GM23338 (cell line): ENCODE measurements around the gene ZNF660. TPM values are rescaled to one million over a fixed set of nuclear protein-coding genes. Genes with fewer than 3 reads are reported as not detected.

Source experiments
- ATAC-seq: fragments of 200-7000 bp; cut with Tn5 transposase; 3 replicates; pipeline ENCODE4 v1.9.1; 2020
- DNase-seq: peaks from one replicate; pipeline ENCODE4 v3.0.0-alpha.2; 2015; ENCODE audit warnings: low spot score
- H2AFZ ChIP-seq: fragments of 200-600 bp; sonication (generic); 2 replicates; pipeline ENCODE4 v1.8.0; 2016; ENCODE audit warnings: antibody characterized with exemption, mild to moderate bottlenecking, moderate library complexity
- H3F3A ChIP-seq: fragments of 200-600 bp; sonication (generic); replicated peaks from 2 replicates; pipeline ENCODE4 v1.8.0; 2017; ENCODE audit warnings: antibody characterized with exemption, mixed run types, low read depth
- H3K27ac ChIP-seq: fragments of 200-600 bp; sonication (generic); 2 replicates; pipeline ENCODE4 v1.6.1; 2016; ENCODE audit warnings: low read depth
- H3K27me3 ChIP-seq: fragments of 200-600 bp; sonication (generic); 2 replicates; pipeline ENCODE4 v1.8.0; 2016; ENCODE audit warnings: mild to moderate bottlenecking, mixed run types, moderate library complexity; ENCODE audit not compliant: insufficient read depth
- H3K36me3 ChIP-seq: fragments of 200-600 bp; sonication (generic); 2 replicates; pipeline ENCODE4 v1.8.0; 2016; ENCODE audit warnings: mild to moderate bottlenecking; ENCODE audit not compliant: insufficient read depth
- H3K4me1 ChIP-seq: fragments of 200-600 bp; sonication (generic); 2 replicates; pipeline ENCODE4 v1.8.0; 2016; ENCODE audit warnings: mild to moderate bottlenecking, moderate library complexity; ENCODE audit not compliant: insufficient read depth
- H3K4me2 ChIP-seq: fragments of 200-600 bp; sonication (generic); 2 replicates; pipeline ENCODE4 v1.7.1; 2017; ENCODE audit warnings: mixed run types
- H3K4me3 ChIP-seq: fragments of 200-600 bp; sonication (generic); 2 replicates; pipeline ENCODE4 v1.6.1; 2016; ENCODE audit warnings: mixed run types
- H3K79me2 ChIP-seq: fragments of 200-600 bp; sonication (generic); replicated peaks from 2 replicates; pipeline ENCODE4 v1.8.0; 2017; ENCODE audit warnings: mild to moderate bottlenecking; ENCODE audit not compliant: insufficient read depth
- H3K9me2 ChIP-seq: fragments of 200-600 bp; sonication (generic); 2 replicates; pipeline ENCODE4 v1.8.0; 2017; ENCODE audit not compliant: insufficient read depth
- H4K20me1 ChIP-seq: fragments of 200-600 bp; sonication (generic); replicated peaks from 2 replicates; pipeline ENCODE4 v1.8.0; 2017; ENCODE audit warnings: mild to moderate bottlenecking; ENCODE audit not compliant: insufficient read depth
- H3K27ac Mint-ChIP-seq: 2 replicates; pipeline ENCODE4 v1.8.0; 2020; ENCODE audit warnings: inconsistent platforms, mild to moderate bottlenecking, moderate library complexity, mixed read lengths
- H3K27me3 Mint-ChIP-seq: 3 replicates; pipeline ENCODE4 v1.8.0; 2022; ENCODE audit warnings: low read depth, mild to moderate bottlenecking, moderate library complexity, mixed read lengths, inconsistent platforms; ENCODE audit not compliant: insufficient read depth, poor library complexity
- H3K36me3 Mint-ChIP-seq: 3 replicates; pipeline ENCODE4 v1.8.0; 2021; ENCODE audit warnings: low read depth, mild to moderate bottlenecking, inconsistent platforms, moderate library complexity, mixed read lengths
- H3K4me1 Mint-ChIP-seq: 3 replicates; pipeline ENCODE4 v1.8.0; 2020; ENCODE audit warnings: mild to moderate bottlenecking, inconsistent platforms, mixed read lengths
- H3K4me3 Mint-ChIP-seq: 3 replicates; pipeline ENCODE4 v1.8.0; 2021; ENCODE audit warnings: moderate library complexity, mild to moderate bottlenecking, inconsistent platforms, mixed read lengths
- H3K9me3 Mint-ChIP-seq: 3 replicates; pipeline ENCODE4 v1.8.0; 2020; ENCODE audit warnings: moderate library complexity, mild to moderate bottlenecking, inconsistent platforms, mixed read lengths
- EZH2phosphoT487 ChIP-seq: fragments of 200-600 bp; sonication (generic); IDR thresholded peaks from one replicate; pipeline ENCODE4 v1.8.1; 2018; ENCODE audit warnings: antibody characterized with exemption; ENCODE audit not compliant: unreplicated experiment
- NANOG ChIP-seq: IDR thresholded peaks from 2 replicates; pipeline ENCODE4 v1.6.1; 2016; ENCODE audit warnings: antibody characterized with exemption, borderline replicate concordance
- ZNF114 ChIP-seq: fragments of 250-450 bp; sonication (Bioruptor Pico); IDR thresholded peaks from 2 replicates; pipeline ENCODE4 v1.5.0; 2020; ENCODE audit warnings: mild to moderate bottlenecking, moderate library complexity
- polyA plus RNA-seq: library from polyadenylated mRNA; unstranded; fragments of >200 nt; fragmentation: Nextera tagmentation; extraction: Ambion mirVana; gene quantifications from 2 replicates; pipeline ENCODE4 v1.2.1, GENCODE V29; 2016
- total RNA-seq: library from RNA; depleted of rRNA; stranded (reverse); fragments of >200 nt; shearing (Covaris generic); gene quantifications from 2 replicates; pipeline ENCODE4 v1.2.3, GENCODE V29; 2014
- TF ChIP-seq, protein P1 (sequence below): fragments of 250-450 bp; sonication (Bioruptor Pico); IDR thresholded peaks from 2 replicates; pipeline ENCODE4 v1.5.0; 2020; ENCODE audit warnings: mild to moderate bottlenecking, moderate library complexity
- TF ChIP-seq, protein P2 (sequence below): IDR thresholded peaks from one replicate; pipeline ENCODE4 v1.6.1; 2018; ENCODE audit warnings: antibody characterized with exemption; ENCODE audit not compliant: unreplicated experiment
- TF ChIP-seq, protein P3 (sequence below), 2 experiments: fragments of 200-600 bp in 1 of 2; sonication (generic) in 1 of 2; conservative IDR thresholded peaks; 2 replicates each; pipeline versions ENCODE4 v1.5.1 to v1.6.1; 2016 to 2017; ENCODE audit warnings: antibody characterized with exemption in 2 of 2, low read depth in 2 of 2, mild to moderate bottlenecking in 2 of 2, moderate library complexity in 1 of 2

Gene ZNF660
- total and polyA plus RNA-seq, 2 experiments from 2014 or later: 5.4 to 10.1 TPM

DNA sequence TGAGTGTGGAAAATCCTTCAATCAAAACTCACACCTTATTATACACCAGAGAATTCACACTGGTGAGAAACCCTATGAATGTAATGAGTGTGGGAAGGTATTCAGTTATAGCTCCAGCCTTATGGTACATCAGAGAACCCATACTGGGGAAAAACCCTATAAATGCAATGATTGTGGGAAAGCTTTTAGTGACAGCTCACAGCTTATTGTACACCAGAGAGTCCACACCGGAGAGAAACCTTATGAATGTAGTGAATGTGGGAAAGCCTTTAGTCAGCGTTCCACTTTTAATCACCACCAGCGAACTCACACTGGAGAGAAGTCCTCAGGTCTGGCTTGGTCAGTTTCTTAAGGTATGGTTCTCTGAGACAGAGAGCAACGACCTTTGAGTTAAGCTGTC is 13.7 kb upstream of the ZNF660 start (continued):
- TF ChIP-seq, protein P1, sequence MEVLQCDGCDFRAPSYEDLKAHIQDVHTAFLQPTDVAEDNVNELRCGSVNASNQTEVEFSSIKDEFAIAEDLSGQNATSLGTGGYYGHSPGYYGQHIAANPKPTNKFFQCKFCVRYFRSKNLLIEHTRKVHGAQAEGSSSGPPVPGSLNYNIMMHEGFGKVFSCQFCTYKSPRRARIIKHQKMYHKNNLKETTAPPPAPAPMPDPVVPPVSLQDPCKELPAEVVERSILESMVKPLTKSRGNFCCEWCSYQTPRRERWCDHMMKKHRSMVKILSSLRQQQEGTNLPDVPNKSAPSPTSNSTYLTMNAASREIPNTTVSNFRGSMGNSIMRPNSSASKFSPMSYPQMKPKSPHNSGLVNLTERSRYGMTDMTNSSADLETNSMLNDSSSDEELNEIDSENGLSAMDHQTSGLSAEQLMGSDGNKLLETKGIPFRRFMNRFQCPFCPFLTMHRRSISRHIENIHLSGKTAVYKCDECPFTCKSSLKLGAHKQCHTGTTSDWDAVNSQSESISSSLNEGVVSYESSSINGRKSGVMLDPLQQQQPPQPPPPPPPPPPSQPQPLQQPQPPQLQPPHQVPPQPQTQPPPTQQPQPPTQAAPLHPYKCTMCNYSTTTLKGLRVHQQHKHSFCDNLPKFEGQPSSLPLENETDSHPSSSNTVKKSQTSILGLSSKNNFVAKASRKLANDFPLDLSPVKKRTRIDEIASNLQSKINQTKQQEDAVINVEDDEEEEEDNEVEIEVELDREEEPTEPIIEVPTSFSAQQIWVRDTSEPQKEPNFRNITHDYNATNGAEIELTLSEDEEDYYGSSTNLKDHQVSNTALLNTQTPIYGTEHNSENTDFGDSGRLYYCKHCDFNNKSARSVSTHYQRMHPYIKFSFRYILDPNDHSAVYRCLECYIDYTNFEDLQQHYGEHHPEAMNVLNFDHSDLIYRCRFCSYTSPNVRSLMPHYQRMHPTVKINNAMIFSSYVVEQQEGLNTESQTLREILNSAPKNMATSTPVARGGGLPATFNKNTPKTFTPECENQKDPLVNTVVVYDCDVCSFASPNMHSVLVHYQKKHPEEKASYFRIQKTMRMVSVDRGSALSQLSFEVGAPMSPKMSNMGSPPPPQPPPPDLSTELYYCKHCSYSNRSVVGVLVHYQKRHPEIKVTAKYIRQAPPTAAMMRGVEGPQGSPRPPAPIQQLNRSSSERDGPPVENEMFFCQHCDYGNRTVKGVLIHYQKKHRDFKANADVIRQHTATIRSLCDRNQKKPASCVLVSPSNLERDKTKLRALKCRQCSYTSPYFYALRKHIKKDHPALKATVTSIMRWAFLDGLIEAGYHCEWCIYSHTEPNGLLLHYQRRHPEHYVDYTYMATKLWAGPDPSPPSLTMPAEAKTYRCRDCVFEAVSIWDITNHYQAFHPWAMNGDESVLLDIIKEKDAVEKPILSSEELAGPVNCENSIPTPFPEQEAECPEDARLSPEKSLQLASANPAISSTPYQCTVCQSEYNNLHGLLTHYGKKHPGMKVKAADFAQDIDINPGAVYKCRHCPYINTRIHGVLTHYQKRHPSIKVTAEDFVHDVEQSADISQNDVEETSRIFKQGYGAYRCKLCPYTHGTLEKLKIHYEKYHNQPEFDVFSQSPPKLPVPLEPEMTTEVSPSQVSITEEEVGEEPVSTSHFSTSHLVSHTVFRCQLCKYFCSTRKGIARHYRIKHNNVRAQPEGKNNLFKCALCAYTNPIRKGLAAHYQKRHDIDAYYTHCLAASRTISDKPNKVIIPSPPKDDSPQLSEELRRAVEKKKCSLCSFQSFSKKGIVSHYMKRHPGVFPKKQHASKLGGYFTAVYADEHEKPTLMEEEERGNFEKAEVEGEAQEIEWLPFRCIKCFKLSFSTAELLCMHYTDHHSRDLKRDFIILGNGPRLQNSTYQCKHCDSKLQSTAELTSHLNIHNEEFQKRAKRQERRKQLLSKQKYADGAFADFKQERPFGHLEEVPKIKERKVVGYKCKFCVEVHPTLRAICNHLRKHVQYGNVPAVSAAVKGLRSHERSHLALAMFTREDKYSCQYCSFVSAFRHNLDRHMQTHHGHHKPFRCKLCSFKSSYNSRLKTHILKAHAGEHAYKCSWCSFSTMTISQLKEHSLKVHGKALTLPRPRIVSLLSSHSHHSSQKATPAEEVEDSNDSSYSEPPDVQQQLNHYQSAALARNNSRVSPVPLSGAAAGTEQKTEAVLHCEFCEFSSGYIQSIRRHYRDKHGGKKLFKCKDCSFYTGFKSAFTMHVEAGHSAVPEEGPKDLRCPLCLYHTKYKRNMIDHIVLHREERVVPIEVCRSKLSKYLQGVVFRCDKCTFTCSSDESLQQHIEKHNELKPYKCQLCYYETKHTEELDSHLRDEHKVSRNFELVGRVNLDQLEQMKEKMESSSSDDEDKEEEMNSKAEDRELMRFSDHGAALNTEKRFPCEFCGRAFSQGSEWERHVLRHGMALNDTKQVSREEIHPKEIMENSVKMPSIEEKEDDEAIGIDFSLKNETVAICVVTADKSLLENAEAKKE (CRISPR knock-in tag): no peak
- TF ChIP-seq, protein P2, sequence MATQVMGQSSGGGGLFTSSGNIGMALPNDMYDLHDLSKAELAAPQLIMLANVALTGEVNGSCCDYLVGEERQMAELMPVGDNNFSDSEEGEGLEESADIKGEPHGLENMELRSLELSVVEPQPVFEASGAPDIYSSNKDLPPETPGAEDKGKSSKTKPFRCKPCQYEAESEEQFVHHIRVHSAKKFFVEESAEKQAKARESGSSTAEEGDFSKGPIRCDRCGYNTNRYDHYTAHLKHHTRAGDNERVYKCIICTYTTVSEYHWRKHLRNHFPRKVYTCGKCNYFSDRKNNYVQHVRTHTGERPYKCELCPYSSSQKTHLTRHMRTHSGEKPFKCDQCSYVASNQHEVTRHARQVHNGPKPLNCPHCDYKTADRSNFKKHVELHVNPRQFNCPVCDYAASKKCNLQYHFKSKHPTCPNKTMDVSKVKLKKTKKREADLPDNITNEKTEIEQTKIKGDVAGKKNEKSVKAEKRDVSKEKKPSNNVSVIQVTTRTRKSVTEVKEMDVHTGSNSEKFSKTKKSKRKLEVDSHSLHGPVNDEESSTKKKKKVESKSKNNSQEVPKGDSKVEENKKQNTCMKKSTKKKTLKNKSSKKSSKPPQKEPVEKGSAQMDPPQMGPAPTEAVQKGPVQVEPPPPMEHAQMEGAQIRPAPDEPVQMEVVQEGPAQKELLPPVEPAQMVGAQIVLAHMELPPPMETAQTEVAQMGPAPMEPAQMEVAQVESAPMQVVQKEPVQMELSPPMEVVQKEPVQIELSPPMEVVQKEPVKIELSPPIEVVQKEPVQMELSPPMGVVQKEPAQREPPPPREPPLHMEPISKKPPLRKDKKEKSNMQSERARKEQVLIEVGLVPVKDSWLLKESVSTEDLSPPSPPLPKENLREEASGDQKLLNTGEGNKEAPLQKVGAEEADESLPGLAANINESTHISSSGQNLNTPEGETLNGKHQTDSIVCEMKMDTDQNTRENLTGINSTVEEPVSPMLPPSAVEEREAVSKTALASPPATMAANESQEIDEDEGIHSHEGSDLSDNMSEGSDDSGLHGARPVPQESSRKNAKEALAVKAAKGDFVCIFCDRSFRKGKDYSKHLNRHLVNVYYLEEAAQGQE: no peak
- TF ChIP-seq EZH2phosphoT487: no peak

DNA sequence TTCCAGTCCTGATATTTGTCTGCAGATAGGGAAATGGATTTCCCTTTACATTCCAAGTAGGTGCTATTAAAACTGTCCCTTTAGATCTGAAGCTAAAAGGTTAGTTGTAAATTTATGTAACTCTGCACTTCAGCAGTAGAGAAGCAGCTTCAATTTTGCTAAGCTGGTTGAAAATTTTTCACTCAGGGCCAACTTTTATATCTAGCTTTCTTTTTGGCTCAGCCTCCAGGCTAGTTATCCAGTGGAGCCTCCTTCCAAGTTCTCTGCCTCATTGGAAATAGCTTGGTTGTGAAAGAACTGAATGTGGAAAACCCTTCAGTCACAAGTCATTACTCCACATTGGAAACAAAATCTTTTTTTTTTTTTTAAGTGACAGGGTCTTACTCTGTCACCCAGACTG is 8.2 kb upstream of the ZNF660 start:
- H3K4me1 Mint-ChIP-seq: no peaks in the 10 kb centered on the region
- Histone ChIP-seq H3K4me2 (no peak overlapping the region), H3K27me3 (peaks cover 9% of the 10 kb centered on the region), H3K79me2 (no peaks in the 10 kb centered on the region), H3K36me3 (peaks cover 2% of the 10 kb centered on the region; the same call in 1 of the 2 replicates), H3K9me2 (no peaks in the 10 kb centered on the region), H3F3A (no peaks in the 10 kb centered on the region), H3K4me1 (no peaks in the 10 kb centered on the region), H4K20me1 (no peaks in the 10 kb centered on the region), H3K4me3 (no peak overlapping the region), H3K27ac (no peak overlapping the region), H2AFZ (no peak overlapping the region)
- peaks cover 6% of the 10 kb centered on the region for H3K27me3 Mint-ChIP-seq
- H3K9me3 Mint-ChIP-seq: no peaks in the 10 kb centered on the region
- DNase-seq (no peak), ATAC-seq (no peak)
- H3K36me3 Mint-ChIP-seq: peaks cover 37% of the 10 kb centered on the region
- no peak overlapping the region for H3K27ac Mint-ChIP-seq
- no peak overlapping the region for H3K4me3 Mint-ChIP-seq
- TF ChIP-seq ZNF114 (CRISPR knock-in tag) (no peak), NANOG (no peak)
- TF ChIP-seq, protein P3, sequence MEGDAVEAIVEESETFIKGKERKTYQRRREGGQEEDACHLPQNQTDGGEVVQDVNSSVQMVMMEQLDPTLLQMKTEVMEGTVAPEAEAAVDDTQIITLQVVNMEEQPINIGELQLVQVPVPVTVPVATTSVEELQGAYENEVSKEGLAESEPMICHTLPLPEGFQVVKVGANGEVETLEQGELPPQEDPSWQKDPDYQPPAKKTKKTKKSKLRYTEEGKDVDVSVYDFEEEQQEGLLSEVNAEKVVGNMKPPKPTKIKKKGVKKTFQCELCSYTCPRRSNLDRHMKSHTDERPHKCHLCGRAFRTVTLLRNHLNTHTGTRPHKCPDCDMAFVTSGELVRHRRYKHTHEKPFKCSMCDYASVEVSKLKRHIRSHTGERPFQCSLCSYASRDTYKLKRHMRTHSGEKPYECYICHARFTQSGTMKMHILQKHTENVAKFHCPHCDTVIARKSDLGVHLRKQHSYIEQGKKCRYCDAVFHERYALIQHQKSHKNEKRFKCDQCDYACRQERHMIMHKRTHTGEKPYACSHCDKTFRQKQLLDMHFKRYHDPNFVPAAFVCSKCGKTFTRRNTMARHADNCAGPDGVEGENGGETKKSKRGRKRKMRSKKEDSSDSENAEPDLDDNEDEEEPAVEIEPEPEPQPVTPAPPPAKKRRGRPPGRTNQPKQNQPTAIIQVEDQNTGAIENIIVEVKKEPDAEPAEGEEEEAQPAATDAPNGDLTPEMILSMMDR (conservative IDR thresholded peaks at IDR 0.05; ENCODE audit: low read depth in 2 of 2): no peak
